GM19438 (cell line): ENCODE data around the gene BIVM.
"Not testable (repeated sequence)": the region's sequence is repeated elsewhere in the genome, so short reads cannot be mapped to it uniquely, and the experiment has no call there.

Experiments
- ATAC-seq: cut with Tn5 transposase; IDR thresholded peaks from one replicate; pipeline ENCODE4 v1.9.1; 2021; ENCODE audit warnings: low read depth; ENCODE audit not compliant: unreplicated experiment

Gene BIVM

GRCh38 chr13:102798581-102799425 is at the start of gene BIVM, which contains the start of gene POGLUT2:
BIVM (plus strand) TSS chr13:102799119; CDS start chr13:102807268, 8,149 bp downstream.
POGLUT2 (minus strand) TSS chr13:102798976; CDS start chr13:102798670, 306 bp downstream.
- ATAC-seq: peak; percentile 76

- no peak for ATAC-seq
These were observed 47.0 kb upstream of the BIVM start for GRCh38 chr13:102751886-102752285.

- ATAC-seq: no peak
These were observed 41.9 kb upstream of the BIVM start for GRCh38 chr13:102757006-102757405.

- no peak for ATAC-seq
These were observed 40.1 kb upstream of the BIVM start for GRCh38 chr13:102758842-102759241.

GRCh38 chr13:102761071-102761470 is 37.8 kb upstream of the BIVM start:
- no peak for ATAC-seq

- no peak for ATAC-seq
These were observed 35.2 kb upstream of the BIVM start for GRCh38 chr13:102763741-102764140.

- ATAC-seq: no peak
These were observed 30.0 kb upstream of the BIVM start for GRCh38 chr13:102768909-102769308.

- ATAC-seq: no peak
These were observed 29.2 kb upstream of the BIVM start for GRCh38 chr13:102769679-102770078.

- no peak for ATAC-seq
These were observed 28.5 kb upstream of the BIVM start for GRCh38 chr13:102770435-102770834.

- no peak for ATAC-seq
These were observed 27.4 kb upstream of the BIVM start for GRCh38 chr13:102771298-102772041.

- no peak for ATAC-seq
These were observed 26.9 kb upstream of the BIVM start for GRCh38 chr13:102772042-102772425.

- peak; percentile 86 for ATAC-seq
These were observed 25.3 kb upstream of the BIVM start, which contains the start of gene TEX30 for GRCh38 chr13:102773441-102774213. TEX30 (minus strand) TSS chr13:102773786; CDS start chr13:102770026, 3,760 bp downstream.

GRCh38 chr13:102774214-102774568 is 24.7 kb upstream of the BIVM start:
- no peak for ATAC-seq

- no peak for ATAC-seq
These were observed 24.1 kb upstream of the BIVM start for GRCh38 chr13:102774591-102775520.

- ATAC-seq: no peak
These were observed 22.6 kb upstream of the BIVM start for GRCh38 chr13:102776271-102776670.

- ATAC-seq: no peak
These were observed 21.2 kb upstream of the BIVM start for GRCh38 chr13:102777736-102778135.

- no peak for ATAC-seq
These were observed 19.3 kb upstream of the BIVM start for GRCh38 chr13:102779436-102780159.

GRCh38 chr13:102780656-102781055 is 18.3 kb upstream of the BIVM start:
- ATAC-seq: not testable (repeated sequence)

- no peak for ATAC-seq
These were observed 17.3 kb upstream of the BIVM start for GRCh38 chr13:102781591-102781990.
